Neutrophil (primary cell): ENCODE measurements around the gene WNT7B.

Experiments
- H3K27ac ChIP-seq: fragments of 200-600 bp; sonication (generic); 2 replicates; pipeline ENCODE4 v1.5.1; 2016; ENCODE audit warnings: mild to moderate bottlenecking, moderate library complexity
- H3K27me3 ChIP-seq: fragments of 200-600 bp; sonication (generic); 2 replicates; pipeline ENCODE4 v1.6.0; 2016; ENCODE audit warnings: mild to moderate bottlenecking
- H3K36me3 ChIP-seq: fragments of 200-600 bp; sonication (generic); 2 replicates; pipeline ENCODE4 v1.5.1; 2017
- H3K4me1 ChIP-seq, 2 experiments: fragments of 200-600 bp in 1 of 2; sonication (generic) in 1 of 2; 1 replicate in 1 of 2; 2 replicates in 1 of 2; pipeline versions ENCODE4 v1.5.1 to v1.6.1; 2013 to 2016; ENCODE audit warnings: low read depth in 1 of 2, low read length in 1 of 2, mild to moderate bottlenecking in 1 of 2, moderate library complexity in 1 of 2; ENCODE audit not compliant: control insufficient read depth in 1 of 2, insufficient read depth in 1 of 2
- H3K4me3 ChIP-seq, 2 experiments: fragments of 200-600 bp in 1 of 2; sonication (generic) in 1 of 2; 1 replicate in 1 of 2; 2 replicates in 1 of 2; pipeline ENCODE4 v1.5.1; 2013 to 2016; ENCODE audit warnings: low read depth in 1 of 2, low read length in 1 of 2, mild to moderate bottlenecking in 1 of 2, moderate library complexity in 1 of 2
- H3K9me3 ChIP-seq: fragments of 200-600 bp; sonication (generic); 2 replicates; pipeline ENCODE4 v1.5.1; 2016
- TF ChIP-seq, protein P1 (sequence below): fragments of 200-600 bp; sonication (generic); IDR thresholded peaks from 2 replicates; pipeline ENCODE4 v1.5.1; 2016; ENCODE audit warnings: antibody characterized with exemption

Gene WNT7B

GRCh38 chr22:46013460-46014416 lies 36.8 kb upstream of the WNT7B start:
- H3K27ac ChIP-seq = peak overlapping the region; percentile 89
- H3K27me3 ChIP-seq = no peaks in the 10 kb centered on the region
- peaks cover 72 to 74% of the 10 kb centered on the region in 2 experiments for H3K4me1 ChIP-seq
- no peaks in the 10 kb centered on the region for H3K9me3 ChIP-seq
- no peaks in the 10 kb centered on the region for H3K36me3 ChIP-seq
- TF ChIP-seq, protein P1, sequence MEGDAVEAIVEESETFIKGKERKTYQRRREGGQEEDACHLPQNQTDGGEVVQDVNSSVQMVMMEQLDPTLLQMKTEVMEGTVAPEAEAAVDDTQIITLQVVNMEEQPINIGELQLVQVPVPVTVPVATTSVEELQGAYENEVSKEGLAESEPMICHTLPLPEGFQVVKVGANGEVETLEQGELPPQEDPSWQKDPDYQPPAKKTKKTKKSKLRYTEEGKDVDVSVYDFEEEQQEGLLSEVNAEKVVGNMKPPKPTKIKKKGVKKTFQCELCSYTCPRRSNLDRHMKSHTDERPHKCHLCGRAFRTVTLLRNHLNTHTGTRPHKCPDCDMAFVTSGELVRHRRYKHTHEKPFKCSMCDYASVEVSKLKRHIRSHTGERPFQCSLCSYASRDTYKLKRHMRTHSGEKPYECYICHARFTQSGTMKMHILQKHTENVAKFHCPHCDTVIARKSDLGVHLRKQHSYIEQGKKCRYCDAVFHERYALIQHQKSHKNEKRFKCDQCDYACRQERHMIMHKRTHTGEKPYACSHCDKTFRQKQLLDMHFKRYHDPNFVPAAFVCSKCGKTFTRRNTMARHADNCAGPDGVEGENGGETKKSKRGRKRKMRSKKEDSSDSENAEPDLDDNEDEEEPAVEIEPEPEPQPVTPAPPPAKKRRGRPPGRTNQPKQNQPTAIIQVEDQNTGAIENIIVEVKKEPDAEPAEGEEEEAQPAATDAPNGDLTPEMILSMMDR = peak; percentile 74
- H3K4me3 ChIP-seq = peak overlapping the region; percentile 93 to 95

GRCh38 chr22:46012881-46013281 lies 35.9 kb upstream of the WNT7B start:
- Histone ChIP-seq H3K9me3 (no peaks in the 10 kb centered on the region), H3K36me3 (no peaks in the 10 kb centered on the region), H3K27ac (peak overlapping the region; percentile 89), H3K4me1 (peaks cover 71 to 72% of the 10 kb centered on the region in 2 experiments), H3K4me3 (peak overlapping the region; percentile 93 to 95), H3K27me3 (no peaks in the 10 kb centered on the region)
- TF ChIP-seq, protein P1 = no peak

GRCh38 chr22:46012182-46012880 lies 35.4 kb upstream of the WNT7B start:
- Histone ChIP-seq H3K9me3 (no peaks in the 10 kb centered on the region), H3K36me3 (no peaks in the 10 kb centered on the region), H3K27ac (peak overlapping the region; percentile 89), H3K27me3 (no peaks in the 10 kb centered on the region), H3K4me1 (peaks cover 71 to 72% of the 10 kb centered on the region in 2 experiments), H3K4me3 (no peak overlapping the region)
- TF ChIP-seq, protein P1 = no peak

DNA sequence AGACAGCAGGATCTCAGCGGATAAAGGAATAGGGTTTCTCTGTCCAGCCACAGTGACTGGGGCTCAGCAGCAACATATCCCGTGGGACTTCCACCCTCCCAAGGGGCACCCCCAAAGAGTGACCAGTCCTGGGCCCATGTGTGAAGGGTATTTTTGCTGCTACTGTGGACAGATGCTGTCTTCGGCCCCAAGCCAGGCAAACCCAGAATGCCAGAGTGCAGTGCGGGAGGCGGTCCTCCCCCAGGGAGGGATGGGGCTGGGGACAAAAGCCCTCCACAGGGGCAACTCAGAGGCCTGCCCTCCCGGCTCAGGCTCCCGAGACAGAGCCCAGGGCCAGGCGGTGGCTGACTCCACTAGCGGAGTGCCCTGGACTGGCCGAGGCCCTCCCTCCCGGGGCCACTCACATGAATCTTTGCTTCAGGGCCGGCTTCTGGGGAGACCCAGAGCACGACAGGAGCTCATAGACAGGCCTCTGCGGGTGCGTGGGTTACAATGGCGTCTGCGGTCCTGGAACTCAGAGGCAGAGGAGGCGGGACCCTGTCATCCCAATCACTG lies 34.7 kb upstream of the WNT7B start:
- peak overlapping the region; percentile 89 for H3K27ac ChIP-seq
- H3K4me1 ChIP-seq = peaks cover 74% of the 10 kb centered on the region in 2 experiments
- no peaks in the 10 kb centered on the region for H3K9me3 ChIP-seq
- TF ChIP-seq, protein P1 = no peak
- H3K4me3 ChIP-seq = peak overlapping the region in 1 of 2 experiments; percentile 4
- H3K36me3 ChIP-seq = no peaks in the 10 kb centered on the region
- H3K27me3 ChIP-seq = no peaks in the 10 kb centered on the region

- no peaks in the 10 kb centered on the region for H3K9me3 ChIP-seq
- H3K4me3 ChIP-seq = peak overlapping the region in 1 of 2 experiments; percentile 4
- TF ChIP-seq, protein P1 = no peak
- H3K36me3 ChIP-seq = no peaks in the 10 kb centered on the region
- H3K4me1 ChIP-seq = peaks cover 77 to 79% of the 10 kb centered on the region in 2 experiments
- H3K27ac ChIP-seq = peak overlapping the region; percentile 89
- no peaks in the 10 kb centered on the region for H3K27me3 ChIP-seq
These were observed 34.1 kb upstream of the WNT7B start for GRCh38 chr22:46010951-46011626.
